HepG2 (cell line): ENCODE measurements around the gene STX1B. TPM values are rescaled to one million over a fixed set of nuclear protein-coding genes. Genes with fewer than 3 reads are reported as not detected.
A peak's percentile ranks its signal among the peaks of the same experiment; 100 is the strongest.

Experiments used
- AGO1 ChIP-seq: fragments of 200-400 bp; formaldehyde crosslinking; IDR thresholded peaks from 2 replicates; pipeline ENCODE4 v1.6.1; 2017; ENCODE audit warnings: mild to moderate bottlenecking, low read depth, low read length, moderate library complexity; ENCODE audit not compliant: poor library complexity, severe bottlenecking
- AKAP8 ChIP-seq: sonication (generic); formaldehyde crosslinking; IDR thresholded peaks from 2 replicates; pipeline ENCODE4 v1.5.1; 2020; ENCODE audit warnings: mild to moderate bottlenecking, missing genetic modification reagents
- ATF4 ChIP-seq, 2 experiments: fragments of 450-650 bp in 1 of 2; sonication (generic) in 1 of 2; formaldehyde crosslinking; IDR thresholded peaks; 2 replicates each; pipeline versions ENCODE4 v1.5.0 to v1.8.0; 2020 to 2022; ENCODE audit warnings: mild to moderate bottlenecking in 1 of 2, missing genetic modification reagents in 1 of 2
- ATM ChIP-seq: fragments of 450-650 bp; IDR thresholded peaks from 2 replicates; pipeline ENCODE4 v1.7.1; 2017; ENCODE audit warnings: mild to moderate bottlenecking, borderline replicate concordance
- HMG20A ChIP-seq: IDR thresholded peaks from 2 replicates; pipeline ENCODE4 v1.6.1; 2016; ENCODE audit warnings: borderline replicate concordance
- HOXA9 ChIP-seq: sonication (generic); formaldehyde crosslinking; IDR thresholded peaks from 2 replicates; pipeline ENCODE4 v1.8.1; 2022; ENCODE audit warnings: missing genetic modification reagents, mild to moderate bottlenecking, moderate library complexity, borderline replicate concordance
- KAT2B ChIP-seq: fragments of 150-350 bp; IDR thresholded peaks from 2 replicates; pipeline ENCODE4 v1.6.1; 2014; ENCODE audit warnings: low read depth, low read length, borderline replicate concordance
- KDM1A ChIP-seq: IDR thresholded peaks from 2 replicates; pipeline ENCODE4 v1.6.1; 2016; ENCODE audit warnings: missing compliant biosample characterization
- KLF9 ChIP-seq: IDR thresholded peaks from 2 replicates; pipeline ENCODE4 v1.6.1; 2016; ENCODE audit warnings: low read depth
- NFAT5 ChIP-seq: sonication (generic); formaldehyde crosslinking; IDR thresholded peaks from 2 replicates; pipeline ENCODE4 v1.4.0; 2020; ENCODE audit warnings: missing genetic modification reagents
- NR3C1 ChIP-seq: sonication (generic); formaldehyde crosslinking; IDR thresholded peaks from 2 replicates; pipeline ENCODE4 v1.4.0; 2020; ENCODE audit warnings: missing genetic modification reagents
- RBM39 ChIP-seq: fragments of 200-400 bp; formaldehyde crosslinking; IDR thresholded peaks from one replicate; pipeline ENCODE4 v1.6.1; 2018; ENCODE audit warnings: antibody characterized with exemption, mild to moderate bottlenecking, low read depth, low read length; ENCODE audit not compliant: poor library complexity, severe bottlenecking
- TERF1 ChIP-seq: sonication (generic); formaldehyde crosslinking; IDR thresholded peaks from 2 replicates; pipeline ENCODE4 v1.8.0; 2022; ENCODE audit warnings: mild to moderate bottlenecking, missing genetic modification reagents, moderate library complexity
- TRAFD1 ChIP-seq: sonication (generic); formaldehyde crosslinking; IDR thresholded peaks from 2 replicates; pipeline ENCODE4 v1.5.1; 2020; ENCODE audit warnings: missing genetic modification reagents, mild to moderate bottlenecking, borderline replicate concordance
- TRIM24 ChIP-seq: sonication (generic); formaldehyde crosslinking; IDR thresholded peaks from 2 replicates; pipeline ENCODE4 v1.8.0; 2022; ENCODE audit warnings: mild to moderate bottlenecking, missing genetic modification reagents
- U2AF1 ChIP-seq: fragments of 200-400 bp; formaldehyde crosslinking; optimal IDR thresholded peaks from 2 replicates; pipeline ENCODE3; 2017; ENCODE audit warnings: mild to moderate bottlenecking, low read depth, low read length
- ZBTB3 ChIP-seq: sonication (generic); formaldehyde crosslinking; IDR thresholded peaks from 2 replicates; pipeline ENCODE4 v1.4.0; 2020; ENCODE audit warnings: low read depth, mild to moderate bottlenecking, moderate library complexity, missing genetic modification reagents, borderline replicate concordance
- ZNF292 ChIP-seq: sonication (generic); formaldehyde crosslinking; IDR thresholded peaks from 2 replicates; pipeline ENCODE4 v1.8.1; 2022; ENCODE audit warnings: mild to moderate bottlenecking, low read depth, missing genetic modification reagents, borderline replicate concordance
- ZNF766 ChIP-seq: sonication (generic); formaldehyde crosslinking; IDR thresholded peaks from 2 replicates; pipeline ENCODE4 v1.5.0; 2020; ENCODE audit warnings: missing genetic modification reagents, borderline replicate concordance
- polyA plus RNA-seq, 8 experiments: library from polyadenylated mRNA; depleted of rRNA in 3 of 8; stranded (reverse) in 7 of 8; unstranded in 1 of 8; fragments of >200 nt; fragmentation: Illumina TruSeq in 4 of 8; extraction: Trizol in 4 of 8; gene quantifications; 2 replicates each; pipeline versions ENCODE4 v1.2.1 to v1.2.3, GENCODE V29; 2011 to 2016; ENCODE audit warnings: low read depth in 4 of 8, missing spikeins in 1 of 8, mixed read lengths in 1 of 8; ENCODE audit not compliant: insufficient read depth in 1 of 8
- total RNA-seq, 5 experiments: library from RNA; depleted of rRNA; stranded (reverse); fragments of >200 nt; fragmentation: Illumina TruSeq; extraction: Trizol; gene quantifications; 2 replicates each; pipeline ENCODE4 v1.2.3, GENCODE V29; 2016; ENCODE audit warnings: low read depth in 1 of 5

Gene STX1B
- total and polyA plus RNA-seq, 2 of the 13 experiments (the other 11 are each of a cell fraction or from before 2014, with no cell fraction given): 2.1 to 3.0 TPM

GRCh38 chr16:30948667-30949649 is 61.5 kb downstream of the STX1B start, which contains the start of gene ORAI3 (continued):
- TF ChIP-seq KDM1A (CRISPR knock-in tag) (no peak), ZBTB3 (CRISPR knock-in tag) (peak; percentile 16; the same call in 1 of the 2 replicates), NR3C1 (CRISPR knock-in tag) (no peak), KAT2B (no peak), NFAT5 (CRISPR knock-in tag) (no peak), HMG20A (CRISPR knock-in tag) (no peak), AGO1 (peak; percentile 99), ATM (no peak), KLF9 (CRISPR knock-in tag) (peak; percentile 70; the same call in 1 of the 2 replicates), U2AF1 (no peak), TERF1 (no peak; the same call in 1 of the 2 replicates), ZNF292 (CRISPR knock-in tag) (no peak), ATF4 (CRISPR knock-in tag; IDR thresholded peaks at IDR 0.05) (no peak; a peak in 1 of 4 replicates), TRAFD1 (CRISPR knock-in tag) (0 out of 2 replicates have a peak, but pooled peaks have one; percentile 47), ZNF766 (CRISPR knock-in tag) (0 out of 2 replicates have a peak, but pooled peaks have one; percentile 74), AKAP8 (CRISPR knock-in tag) (peak; percentile 88; the same call in 1 of the 2 replicates), HOXA9 (CRISPR knock-in tag) (peak; percentile 74; the same call in 1 of the 2 replicates), RBM39 (peak; percentile 39), TRIM24 (no peak)
